HG02870 (cell line): Measurements from ENCODE around the gene FYN.
"Not testable (repeated sequence)": the region's sequence is repeated elsewhere in the genome, so short reads cannot be mapped to it uniquely, and the experiment has no call there.

ENCODE experiments used
- ATAC-seq: cut with Tn5 transposase; IDR thresholded peaks from one replicate; pipeline ENCODE4 v1.9.1; 2021; ENCODE audit warnings: mild to moderate bottlenecking, moderate library complexity; ENCODE audit not compliant: unreplicated experiment

Gene FYN

DNA sequence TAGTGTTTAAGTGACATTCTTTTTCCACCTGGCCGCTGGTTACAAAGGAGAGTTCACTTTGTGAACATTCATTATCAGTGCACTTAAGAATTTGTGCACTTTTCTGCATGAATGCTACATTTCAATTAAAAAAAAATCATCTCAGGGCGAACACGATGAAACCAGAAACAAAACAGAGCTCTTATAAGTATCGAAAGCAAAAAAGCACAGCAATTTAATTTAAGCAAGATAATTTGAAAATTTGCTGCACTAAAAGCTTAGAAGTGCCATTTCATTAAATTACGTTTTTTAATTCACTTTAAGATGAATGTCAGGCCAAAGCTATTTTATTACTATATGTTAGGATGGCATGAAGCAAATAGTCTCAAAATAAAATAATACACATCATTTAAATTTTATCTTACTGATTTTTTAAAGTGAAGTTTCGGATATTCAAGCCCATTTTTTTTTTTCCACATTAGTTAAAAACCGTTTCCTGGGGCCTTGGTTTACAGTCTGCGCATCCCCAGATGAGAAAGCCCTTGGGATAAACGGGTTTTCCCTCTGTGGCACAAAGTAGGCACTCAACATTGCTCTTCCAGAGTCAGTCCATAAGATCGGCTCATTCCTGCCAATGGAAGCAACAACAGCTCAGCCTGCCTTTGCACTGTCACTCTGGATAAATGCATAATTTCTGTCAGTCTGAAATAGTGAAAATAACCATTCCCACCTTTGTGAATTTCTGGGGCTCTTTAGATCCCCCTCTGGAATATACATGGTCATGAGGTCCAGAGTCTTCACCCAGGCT lies 80.1 kb downstream of the FYN start:
- no peak for ATAC-seq

DNA sequence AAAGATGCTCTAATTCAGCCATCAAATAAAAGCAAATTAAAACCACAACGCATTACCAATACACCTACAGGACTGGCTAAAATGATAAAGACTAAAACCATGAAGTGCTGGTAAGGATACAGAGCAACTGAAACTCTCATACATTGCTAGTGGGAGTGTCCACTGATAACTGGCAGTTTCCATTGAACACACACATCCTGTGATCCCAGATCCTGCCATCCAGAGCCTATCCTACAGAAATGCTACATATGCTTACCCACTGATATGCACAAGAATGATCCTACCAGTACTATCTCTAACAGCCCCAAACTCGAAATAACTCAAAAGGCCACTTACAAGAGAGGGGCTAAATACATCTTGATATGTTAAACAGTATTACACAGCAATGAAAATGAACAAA lies 81.0 kb downstream of the FYN start:
- ATAC-seq, result no peak

DNA sequence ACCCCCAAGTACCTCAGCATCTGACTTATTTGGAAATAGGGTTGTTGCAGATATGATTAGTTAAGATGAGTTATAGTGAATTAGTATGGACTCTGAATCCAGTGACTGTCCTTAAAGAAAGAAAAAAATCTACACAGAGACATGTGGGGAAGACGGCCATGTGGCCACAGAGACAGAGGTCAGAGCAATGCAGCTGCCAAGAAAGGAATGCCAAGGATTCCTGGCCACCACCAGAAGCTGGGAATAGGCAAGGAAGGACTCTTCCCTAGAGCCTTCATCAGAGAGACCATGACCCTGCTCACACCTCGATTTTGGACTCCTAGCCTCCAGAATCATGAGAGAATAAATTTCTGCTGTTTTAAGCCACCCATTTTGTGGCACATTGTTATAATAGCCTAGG lies 81.8 kb downstream of the FYN start:
- no peak for ATAC-seq

DNA sequence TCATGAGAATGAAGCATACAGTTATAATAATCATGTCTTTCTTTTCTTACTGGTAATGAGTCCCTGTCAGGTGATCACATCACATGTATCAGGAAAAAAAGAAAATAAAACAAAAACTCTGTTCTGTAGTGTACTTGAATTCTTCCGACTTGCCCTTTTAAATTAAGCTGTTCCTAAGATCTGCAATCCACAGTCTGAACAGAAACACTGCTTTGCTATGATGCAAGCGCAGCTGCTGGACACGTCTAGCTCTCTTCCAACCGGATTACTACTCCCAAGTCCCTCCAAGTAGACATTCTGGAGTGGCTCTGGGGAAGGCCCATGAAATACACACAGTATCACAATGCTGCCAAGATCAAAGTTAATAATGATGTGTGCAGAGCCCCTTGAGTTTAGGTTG lies 83.7 kb downstream of the FYN start:
- ATAC-seq, result no peak

DNA sequence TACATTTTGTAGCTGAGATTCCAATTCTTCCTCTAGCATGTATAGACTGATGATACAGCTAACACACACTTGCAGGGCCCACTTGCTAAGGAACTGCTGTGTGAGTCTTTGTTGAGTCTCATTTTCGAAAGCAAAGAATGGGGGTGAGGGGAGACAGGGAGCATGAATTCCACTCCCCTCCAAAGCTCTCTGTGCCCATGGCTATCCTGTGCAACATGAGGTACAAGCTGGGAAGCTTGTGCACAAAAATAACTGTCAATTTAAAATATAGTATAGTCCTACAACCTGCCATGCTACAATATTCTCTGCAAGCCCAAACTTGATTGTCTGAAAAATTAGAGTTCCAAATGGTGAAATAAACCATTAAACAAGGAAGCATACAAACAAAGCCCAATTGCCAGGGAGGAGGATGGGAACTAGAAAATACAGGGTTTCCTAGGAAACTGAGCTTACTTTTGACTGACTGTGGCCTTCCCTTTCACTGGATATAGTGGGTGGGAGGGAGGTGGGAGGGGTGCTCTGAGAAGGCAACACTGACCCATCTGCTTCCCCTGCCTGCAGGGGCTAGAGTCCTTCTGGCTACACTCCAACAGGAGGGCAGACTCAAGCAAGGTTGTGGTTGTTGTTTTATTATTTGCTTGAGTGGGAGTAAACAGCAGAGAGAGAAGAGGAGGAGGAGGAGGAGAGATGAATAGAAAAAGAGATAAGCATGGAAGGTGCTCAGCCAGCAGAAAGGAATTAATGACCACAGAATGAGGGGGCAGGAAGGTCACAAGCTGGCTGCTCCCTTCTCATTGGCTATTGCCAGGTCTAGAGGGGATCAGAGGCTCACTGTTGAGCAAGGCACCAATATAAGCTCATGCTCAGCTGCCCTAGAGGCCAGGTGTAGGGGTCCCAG lies 84.6 kb downstream of the FYN start:
- ATAC-seq, result no peak

DNA sequence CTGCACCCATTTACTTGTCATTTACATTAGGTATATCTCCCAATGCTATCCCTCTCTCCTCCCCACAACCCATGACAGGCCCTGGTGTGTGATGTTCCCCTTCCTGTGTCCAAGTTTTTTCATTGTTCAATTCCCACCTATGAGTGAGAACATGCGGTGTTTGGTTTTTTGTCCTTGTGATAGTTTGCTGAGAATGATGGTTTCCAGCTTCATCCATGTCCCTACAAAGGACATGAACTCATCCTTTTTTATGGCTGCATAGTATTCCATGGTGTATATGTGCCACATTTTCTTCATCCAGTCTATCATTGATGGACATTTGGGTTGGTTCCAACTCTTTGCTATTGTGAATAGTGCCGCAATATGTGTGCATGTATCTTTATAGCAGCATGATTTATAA lies 87.1 kb downstream of the FYN start:
- not testable (repeated sequence) for ATAC-seq

DNA sequence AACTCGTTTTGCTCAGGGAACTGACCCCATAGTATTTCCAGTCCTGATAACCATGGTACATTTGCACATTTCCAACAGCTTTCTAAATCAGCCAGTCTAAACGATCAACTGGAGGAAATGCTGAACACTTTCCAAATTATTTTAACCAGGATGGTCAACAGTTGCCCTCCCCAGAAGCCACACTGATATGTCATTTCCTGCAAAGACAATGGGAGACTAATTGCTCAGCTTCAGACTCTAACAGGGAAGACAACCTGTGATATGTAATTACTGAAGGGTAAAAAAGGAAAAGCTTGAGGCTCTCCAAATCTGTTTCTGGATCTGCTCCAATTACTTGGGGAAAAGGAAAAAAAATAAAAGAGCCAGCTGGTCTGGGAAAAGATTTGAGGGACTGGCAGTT lies 88.8 kb downstream of the FYN start:
- no peak for ATAC-seq

DNA sequence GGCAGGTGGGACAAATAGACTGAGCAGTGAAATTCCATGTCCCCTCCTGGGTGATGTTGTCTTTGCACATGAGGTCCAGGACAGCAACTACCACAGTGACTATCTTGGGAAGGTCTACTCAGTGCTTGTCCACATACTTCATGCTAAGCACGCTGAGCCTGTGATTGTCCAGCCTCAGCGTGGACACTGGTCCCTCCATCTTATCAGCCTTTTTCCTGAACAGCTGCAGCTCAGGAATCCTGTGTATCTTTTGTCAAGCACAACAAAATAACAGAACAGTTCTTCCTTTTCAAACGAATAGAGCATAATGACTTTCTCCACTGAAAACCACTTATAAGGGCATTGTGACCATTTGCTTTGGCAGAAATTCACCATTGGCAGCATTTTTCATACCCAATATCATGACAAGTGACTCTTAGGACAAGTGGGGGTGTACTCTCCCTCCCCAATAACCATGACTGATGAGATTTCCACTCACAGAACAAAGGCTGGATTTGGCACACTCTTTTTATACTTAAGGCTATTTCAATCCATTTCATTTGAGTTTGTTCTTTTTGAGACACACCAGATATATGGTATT lies 90.3 kb downstream of the FYN start:
- ATAC-seq, result no peak

DNA sequence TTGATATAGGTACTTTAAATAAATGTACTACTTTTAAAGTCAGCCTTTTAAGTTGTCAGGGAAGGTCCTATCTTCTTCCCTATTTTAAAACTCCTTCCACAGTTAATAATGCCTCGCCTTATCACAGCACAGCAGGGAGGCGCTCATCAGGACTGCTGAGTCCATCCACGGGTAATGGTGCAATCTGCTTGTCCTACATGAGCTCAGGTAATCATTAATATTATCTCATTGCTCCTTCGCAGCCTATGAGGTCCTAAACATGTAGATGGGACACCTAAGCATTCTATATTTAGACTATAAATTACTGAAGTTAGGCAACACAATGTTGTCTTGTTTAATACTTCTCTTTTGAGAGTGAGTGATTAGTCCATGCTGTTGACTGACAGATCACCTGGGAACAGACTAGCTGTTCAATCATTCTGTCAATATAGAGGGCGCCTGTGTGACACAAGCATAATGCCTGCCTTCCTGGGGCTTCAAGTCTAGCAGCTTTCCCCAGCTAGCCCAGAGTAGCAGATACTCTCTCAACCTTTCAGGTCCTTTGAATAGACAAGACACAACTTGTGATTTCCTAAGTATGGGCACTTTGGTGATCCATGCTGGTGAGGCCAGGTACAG lies 91.0 kb downstream of the FYN start:
- no peak for ATAC-seq

DNA sequence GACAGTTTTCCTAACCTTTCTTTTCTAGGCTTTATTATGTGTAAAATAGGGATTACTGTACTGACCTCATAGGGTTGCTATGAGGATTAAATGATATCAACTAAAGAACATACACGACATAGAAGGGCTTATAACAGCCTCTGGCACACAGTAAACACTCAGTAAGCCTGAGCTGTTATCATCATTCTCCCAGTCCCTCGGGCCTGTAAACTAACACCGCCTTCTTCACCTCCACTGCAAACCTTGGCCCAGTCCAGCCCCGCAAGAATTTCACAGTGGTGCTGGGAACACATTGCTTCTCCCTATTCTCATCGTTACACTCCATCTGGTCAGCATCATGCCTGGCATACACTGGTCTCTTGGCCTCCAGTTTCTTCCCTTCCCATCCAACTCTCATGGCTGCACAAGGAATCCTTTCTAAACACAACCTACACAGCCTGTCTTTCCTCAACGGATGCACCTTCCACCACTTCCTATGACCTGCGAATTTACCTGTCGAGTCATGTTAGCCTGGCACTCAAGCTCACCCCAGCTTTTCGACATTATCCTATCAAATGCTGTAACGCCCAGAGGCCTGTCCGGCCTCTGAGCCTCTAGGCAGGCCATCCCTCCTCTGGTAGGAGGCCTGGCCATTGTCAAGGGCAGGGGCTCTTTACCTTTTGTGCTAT lies 92.1 kb downstream of the FYN start:
- no peak for ATAC-seq

DNA sequence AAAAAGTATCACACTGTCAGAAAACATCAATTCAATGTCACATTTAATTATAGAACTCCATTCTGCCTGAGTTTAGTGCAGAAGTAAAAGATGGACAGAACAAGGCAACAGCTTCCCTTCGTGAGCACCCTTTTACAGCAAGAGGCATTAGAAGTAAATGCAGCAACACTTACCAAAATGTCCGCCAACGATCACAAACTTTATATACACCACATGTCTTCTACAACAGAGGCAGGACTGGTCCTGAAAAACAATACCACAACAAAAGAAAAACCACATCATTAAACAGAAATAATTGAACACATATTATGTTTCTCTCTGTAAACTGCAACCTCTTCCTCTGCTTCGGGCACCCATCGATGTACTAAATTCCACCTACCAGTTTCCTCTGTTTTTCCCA lies 92.9 kb downstream of the FYN start:
- ATAC-seq, result no peak

DNA sequence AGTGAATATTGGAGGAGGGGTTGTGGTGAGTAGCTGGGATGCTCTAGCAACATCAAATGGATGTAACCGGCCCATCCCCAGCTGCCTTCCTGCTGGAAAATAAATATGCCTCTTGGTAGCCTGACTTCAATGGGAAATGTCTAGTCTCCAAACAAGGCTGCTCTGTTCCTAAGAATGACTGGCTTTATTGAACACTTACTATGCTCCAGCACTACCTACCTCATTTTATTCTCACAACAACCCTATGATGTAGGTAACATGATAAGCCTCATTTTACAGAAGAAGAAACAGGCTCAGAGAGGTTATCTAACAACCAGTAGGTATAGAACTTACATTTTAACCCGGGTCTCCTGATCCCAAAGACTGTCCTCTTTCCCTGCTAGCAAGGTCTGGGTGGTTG lies 93.6 kb downstream of the FYN start:
- ATAC-seq, result no peak

DNA sequence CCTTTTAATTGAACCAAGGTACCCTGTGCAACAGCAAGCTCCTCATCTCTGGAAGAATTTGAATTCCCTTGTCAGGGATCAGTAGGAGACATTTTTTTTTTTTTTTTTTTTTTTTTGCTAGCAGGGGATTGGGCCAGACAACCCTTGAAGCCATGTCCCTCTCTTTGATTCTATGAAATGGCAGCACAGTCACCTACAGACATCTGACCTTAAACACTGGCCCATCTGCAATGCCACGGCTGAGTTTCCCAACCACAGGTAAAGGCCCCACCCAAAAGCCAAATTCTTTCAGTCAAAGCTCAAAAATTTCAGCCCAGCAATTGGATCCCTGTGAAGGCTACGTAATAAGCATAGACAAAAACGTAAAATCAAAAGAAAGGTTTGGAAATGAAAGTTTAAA lies 94.2 kb downstream of the FYN start:
- no peak for ATAC-seq

DNA sequence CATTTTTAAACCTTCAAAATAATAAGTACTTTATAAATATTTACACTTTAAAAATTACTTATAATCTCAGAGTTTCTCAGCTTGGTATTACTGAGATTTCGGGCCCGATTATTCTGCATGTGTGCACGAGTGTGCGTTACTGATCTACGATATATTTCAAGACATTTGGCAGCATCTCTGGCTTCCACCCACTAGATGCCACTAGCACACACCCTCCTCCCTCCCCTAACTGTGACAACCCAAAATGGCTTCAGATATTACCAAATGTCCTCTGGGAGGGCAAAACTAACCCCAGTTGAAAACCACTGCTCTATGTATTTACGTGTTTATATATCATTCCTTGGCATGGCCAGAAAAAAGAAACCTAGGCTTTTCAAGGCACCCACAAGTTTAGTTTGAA lies 95.9 kb downstream of the FYN start:
- no peak for ATAC-seq

DNA sequence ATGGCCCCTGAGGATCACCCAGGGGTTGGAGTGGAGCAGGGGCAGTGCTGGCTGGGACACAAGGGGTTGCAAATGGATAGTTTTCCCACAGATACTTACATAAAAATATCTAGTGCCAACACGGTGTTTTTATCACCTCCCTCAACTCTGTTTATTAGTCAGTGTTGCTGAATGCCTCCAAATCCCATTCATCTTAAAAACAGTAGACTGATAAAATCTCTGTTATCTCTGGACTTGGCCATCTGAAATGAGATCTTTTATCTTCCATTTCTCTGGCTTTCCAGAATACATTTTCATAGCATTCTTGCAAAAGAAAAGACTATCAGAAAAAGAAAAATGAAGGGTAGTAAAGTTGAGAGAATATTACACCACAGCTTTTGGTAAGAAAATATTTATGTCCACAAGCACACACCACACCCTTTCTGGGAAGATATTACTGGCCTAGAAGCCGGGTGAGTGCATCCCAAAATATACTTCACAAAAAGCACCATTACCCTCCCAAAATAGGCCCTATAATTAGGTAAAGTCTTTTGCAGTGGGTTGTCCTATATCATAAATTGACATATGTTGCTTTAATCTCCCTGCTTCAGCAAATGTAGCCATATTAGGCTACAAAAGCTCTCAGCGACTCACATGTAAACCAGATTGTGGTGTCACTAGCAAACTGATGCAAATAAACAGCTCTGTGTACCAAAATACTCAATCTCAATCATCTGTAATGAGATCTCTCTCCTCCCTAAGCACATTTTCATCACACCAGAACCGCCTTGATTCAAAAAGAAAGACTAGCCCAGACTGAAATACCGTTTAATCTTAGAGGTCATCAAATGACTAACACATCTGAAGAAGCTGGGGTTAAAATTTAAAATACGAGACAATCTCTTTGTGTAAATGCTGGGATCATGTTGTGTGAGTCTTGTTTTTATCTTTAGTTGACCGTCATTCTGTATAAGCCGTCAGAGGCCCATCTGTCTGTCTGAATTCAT lies 96.7 kb downstream of the FYN start:
- no peak for ATAC-seq

DNA sequence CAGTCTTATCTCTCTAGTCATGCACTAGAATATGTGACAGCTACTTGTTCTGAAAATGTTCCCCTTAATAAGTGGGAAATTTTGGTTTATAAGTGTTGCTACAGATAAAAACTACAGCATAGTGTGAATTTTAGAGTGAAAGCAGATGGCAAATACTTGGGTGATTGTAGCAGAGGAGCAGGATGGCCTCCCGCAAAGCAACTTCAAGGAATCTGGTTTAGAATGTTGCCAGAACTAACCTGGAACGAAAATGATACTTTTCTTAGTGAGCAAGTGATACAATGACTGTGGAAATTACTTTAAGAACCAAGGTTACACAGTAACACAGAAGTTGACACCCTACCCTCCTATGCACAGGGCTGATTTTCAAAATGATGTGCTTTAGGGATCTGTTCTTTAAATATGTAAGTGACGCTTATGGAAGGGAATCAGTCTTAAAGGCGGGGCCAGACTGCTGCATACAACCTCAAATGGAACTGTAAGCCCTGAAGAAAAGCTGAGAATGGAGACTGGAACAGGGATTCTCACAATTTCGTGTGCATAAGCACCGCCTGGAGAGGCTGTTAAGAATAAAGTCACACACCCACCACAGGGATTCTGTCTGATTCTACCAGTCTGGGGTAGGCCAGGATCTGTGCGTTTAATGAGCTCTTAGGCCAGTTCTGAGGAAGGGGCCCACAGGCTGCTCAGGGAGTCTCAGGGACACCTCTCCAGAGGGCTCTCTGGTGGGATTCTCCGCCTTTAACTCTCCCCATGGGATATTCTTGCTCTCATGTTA lies 97.9 kb downstream of the FYN start:
- no peak for ATAC-seq

DNA sequence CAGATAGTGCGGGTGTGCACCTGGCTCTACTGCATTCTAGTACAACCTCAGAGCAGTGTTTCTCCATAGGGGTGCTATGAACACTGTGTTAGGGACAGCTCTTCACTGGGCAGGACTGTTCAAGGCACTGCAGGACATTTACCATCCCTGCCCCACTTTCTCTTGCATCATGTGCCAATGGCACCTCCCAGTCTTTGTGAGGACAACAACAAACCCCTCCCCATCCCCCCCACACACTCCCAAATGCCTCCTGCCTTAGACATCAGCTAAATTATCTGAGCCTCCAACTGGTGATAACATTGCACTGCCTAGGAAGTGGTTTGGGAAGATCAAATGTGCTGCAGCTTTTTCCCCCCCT lies 98.9 kb downstream of the FYN start:
- no peak for ATAC-seq

DNA sequence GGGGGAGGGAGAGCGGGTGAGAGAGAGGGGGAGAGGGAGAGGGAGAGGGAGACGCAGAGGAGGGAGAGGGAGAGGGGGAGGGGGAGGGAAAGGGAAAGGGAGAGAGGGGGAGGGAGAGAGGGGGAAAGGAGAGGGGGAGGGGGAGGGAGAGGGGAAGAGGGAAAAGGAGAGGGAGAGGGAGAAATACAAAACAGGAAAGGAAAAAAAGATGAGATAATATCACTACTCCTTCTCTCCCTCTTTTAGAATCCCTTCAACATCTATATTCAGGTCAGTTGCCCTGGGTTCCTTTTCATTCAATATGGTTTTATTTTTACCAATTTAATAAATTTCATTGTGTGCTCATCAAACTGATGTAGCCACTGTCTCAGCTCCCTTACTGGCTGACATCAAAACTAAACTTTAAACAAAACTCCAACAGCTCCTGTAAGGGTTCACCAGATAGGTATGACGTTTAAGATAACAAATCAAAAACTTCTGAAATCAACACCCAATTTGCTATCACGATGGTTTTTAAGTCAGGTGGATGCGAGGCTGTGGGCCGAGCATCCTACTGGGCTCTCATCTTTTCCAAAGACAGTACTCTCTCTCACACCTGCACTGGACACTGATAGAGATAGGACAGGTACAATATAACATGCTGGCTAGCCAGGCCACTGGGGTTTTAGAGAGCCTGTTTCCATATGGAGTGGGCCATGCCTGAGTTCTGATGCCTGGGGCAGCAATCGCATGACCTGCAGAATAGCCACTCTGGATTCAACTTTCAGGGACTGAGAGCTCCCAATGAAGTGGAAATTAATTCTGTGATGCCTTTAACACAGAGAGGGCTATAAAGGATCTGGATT lies 99.5 kb downstream of the FYN start:
- ATAC-seq, result no peak
